ENCODE data around the gene BHLHA15.

BHLHA15 gene

GRCh38 chr7:98210513-98211220, 572 bp upstream of the BHLHA15 start:
- peaks cover 4 to 15% (median 10%) of the 10 kb centered on the region in 4 experiments for H3K36me3 ChIP-seq (ENCODE audit: control insufficient read depth in 4 of 4, insufficient read depth in 4 of 4, low read length in 3 of 4)
- H3K27me3 ChIP-seq (replicated peaks in 2 of 5; ENCODE audit: control insufficient read depth in 4 of 5, insufficient read depth in 5 of 5, low read length in 4 of 5) = peaks cover 0 to 16% (median 2%) of the 10 kb centered on the region in 5 experiments
- H3K4me3 ChIP-seq (ENCODE audit: control insufficient read depth in 1 of 7, extremely low read depth in 1 of 7, insufficient read depth in 4 of 7, low read depth in 2 of 7, low read length in 6 of 7) = peak overlapping the region in 1 of 7 experiments; percentile 33
- ChIA-PET POLR2A (no interaction called here), CTCF (no interaction called here)
- peaks cover 0 to 5% (median 2%) of the 10 kb centered on the region in 4 experiments for H3K4me1 ChIP-seq (ENCODE audit: control extremely low read depth in 1 of 4, control insufficient read depth in 4 of 4, insufficient read depth in 4 of 4, low read length in 3 of 4)
- no peaks in the 10 kb centered on the region for H3K9me3 ChIP-seq (ENCODE audit: control extremely low read depth in 1 of 5, control insufficient read depth in 4 of 5, insufficient read depth in 2 of 5, low read depth in 1 of 5, low read length in 4 of 5)
- WGBS (ENCODE audit: insufficient coverage) = 10% methylated on average over 11 of the region's 49 CpGs
- H3K27ac ChIP-seq (ENCODE audit: insufficient read depth in 1 of 2, low read depth in 1 of 2, low read length in 2 of 2, poor library complexity in 1 of 2, severe bottlenecking in 2 of 2) = no peak overlapping the region
- no peak for DNase-seq

DNA sequence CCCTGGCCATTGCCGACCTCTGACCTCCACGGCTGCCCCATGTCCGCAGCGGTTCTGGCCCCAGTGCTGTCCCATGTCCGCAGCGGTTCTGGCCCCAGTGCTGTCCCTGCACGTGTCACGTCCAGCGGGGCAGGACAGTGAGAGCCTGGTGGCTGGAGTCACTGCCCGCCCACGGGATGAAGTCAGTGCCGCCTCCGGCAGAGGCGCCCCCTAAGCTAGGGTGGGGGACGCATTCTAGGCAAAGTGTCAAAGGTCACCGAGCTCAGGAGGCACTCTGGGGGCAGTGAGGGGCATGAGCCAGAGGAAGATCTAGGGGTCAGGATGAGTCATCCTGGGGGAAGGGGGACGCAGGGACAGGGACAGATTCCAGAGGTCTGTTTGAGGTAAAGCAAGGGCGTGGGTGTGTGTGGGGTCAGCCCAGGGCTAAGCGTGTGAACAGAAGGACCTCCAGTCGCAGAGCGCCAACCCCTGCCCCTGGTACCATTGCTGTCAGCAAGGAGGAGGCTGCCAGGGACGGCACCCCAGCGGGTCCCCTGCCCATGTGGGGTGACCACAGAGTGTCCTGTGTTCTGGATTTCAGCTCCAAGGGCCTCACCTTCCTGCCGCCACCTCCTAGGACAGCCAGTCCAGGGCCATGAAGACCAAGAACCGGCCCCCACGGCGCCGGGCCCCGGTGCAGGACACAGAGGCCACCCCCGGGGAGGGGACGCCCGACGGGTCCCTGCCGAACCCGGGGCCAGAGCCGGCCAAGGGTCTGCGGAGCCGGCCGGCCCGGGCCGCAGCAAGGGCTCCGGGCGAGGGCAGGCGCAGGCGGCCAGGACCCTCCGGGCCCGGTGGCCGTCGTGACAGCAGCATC, 665 bp downstream of the BHLHA15 start:
- peak overlapping the region in 2 of 7 experiments; percentile 33 to 36 for H3K4me3 ChIP-seq (ENCODE audit: control insufficient read depth in 1 of 7, extremely low read depth in 1 of 7, insufficient read depth in 4 of 7, low read depth in 2 of 7, low read length in 6 of 7)
- no peak overlapping the region for H3K27ac ChIP-seq (ENCODE audit: insufficient read depth in 1 of 2, low read depth in 1 of 2, low read length in 2 of 2, poor library complexity in 1 of 2, severe bottlenecking in 2 of 2)
- ChIA-PET POLR2A (no interaction called here), CTCF (interaction anchor here (1.2 kb wide), 1 partner anchor 9 kb away, joined by 5 read pairs; no protein-coding TSS in a partner anchor)
- WGBS (ENCODE audit: insufficient coverage) = 90% methylated on average over 47 of the region's 49 CpGs
- H3K9me3 ChIP-seq (ENCODE audit: control extremely low read depth in 1 of 5, control insufficient read depth in 4 of 5, insufficient read depth in 2 of 5, low read depth in 1 of 5, low read length in 4 of 5) = no peaks in the 10 kb centered on the region
- peaks cover 0 to 5% (median 2%) of the 10 kb centered on the region in 4 experiments for H3K4me1 ChIP-seq (ENCODE audit: control extremely low read depth in 1 of 4, control insufficient read depth in 4 of 4, insufficient read depth in 4 of 4, low read length in 3 of 4)
- peak in 2 of 3 donors; percentile 3 to 23 for DNase-seq
- peaks cover 0 to 11% (median 3%) of the 10 kb centered on the region in 4 experiments for H3K36me3 ChIP-seq (ENCODE audit: control insufficient read depth in 4 of 4, insufficient read depth in 4 of 4, low read length in 3 of 4)
- peaks cover 0 to 16% (median 2%) of the 10 kb centered on the region in 5 experiments for H3K27me3 ChIP-seq (replicated peaks in 2 of 5; ENCODE audit: control insufficient read depth in 4 of 5, insufficient read depth in 5 of 5, low read length in 4 of 5)

DNA sequence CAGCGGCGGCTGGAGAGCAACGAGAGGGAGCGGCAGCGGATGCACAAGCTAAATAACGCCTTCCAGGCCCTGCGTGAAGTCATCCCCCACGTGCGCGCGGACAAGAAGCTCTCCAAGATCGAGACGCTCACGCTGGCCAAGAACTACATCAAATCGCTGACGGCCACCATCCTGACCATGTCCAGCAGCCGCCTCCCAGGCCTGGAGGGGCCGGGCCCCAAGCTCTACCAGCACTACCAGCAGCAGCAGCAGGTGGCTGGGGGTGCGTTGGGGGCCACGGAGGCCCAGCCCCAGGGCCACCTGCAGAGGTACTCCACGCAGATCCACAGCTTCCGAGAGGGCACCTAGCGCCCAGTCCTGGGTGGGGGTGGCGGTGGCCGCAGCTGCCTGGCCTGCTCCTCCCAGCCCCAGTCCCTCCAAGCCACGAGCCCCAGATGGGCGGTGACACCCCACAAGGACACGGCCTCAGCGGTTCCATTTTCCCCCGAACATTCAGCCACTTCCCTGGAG, 1.3 kb downstream of the BHLHA15 start:
- DNase-seq = no peak
- Histone ChIP-seq H3K27ac (ENCODE audit: insufficient read depth in 1 of 2, low read depth in 1 of 2, low read length in 2 of 2, poor library complexity in 1 of 2, severe bottlenecking in 2 of 2) (no peak overlapping the region), H3K4me3 (ENCODE audit: control insufficient read depth in 1 of 7, extremely low read depth in 1 of 7, insufficient read depth in 4 of 7, low read depth in 2 of 7, low read length in 6 of 7) (no peak overlapping the region), H3K27me3 (replicated peaks in 2 of 5; ENCODE audit: control insufficient read depth in 4 of 5, insufficient read depth in 5 of 5, low read length in 4 of 5) (peaks cover 0 to 16% (median 2%) of the 10 kb centered on the region in 5 experiments), H3K36me3 (ENCODE audit: control insufficient read depth in 4 of 4, insufficient read depth in 4 of 4, low read length in 3 of 4) (peaks cover 0 to 13% (median 1%) of the 10 kb centered on the region in 4 experiments), H3K9me3 (ENCODE audit: control extremely low read depth in 1 of 5, control insufficient read depth in 4 of 5, insufficient read depth in 2 of 5, low read depth in 1 of 5, low read length in 4 of 5) (no peaks in the 10 kb centered on the region), H3K4me1 (ENCODE audit: control extremely low read depth in 1 of 4, control insufficient read depth in 4 of 4, insufficient read depth in 4 of 4, low read length in 3 of 4) (peaks cover 0 to 9% (median 5%) of the 10 kb centered on the region in 4 experiments)
- POLR2A ChIA-PET = no interaction called here
- CTCF ChIA-PET = no interaction called here
- 94% methylated on average over 30 of the region's 30 CpGs for WGBS (ENCODE audit: insufficient coverage)

DNA sequence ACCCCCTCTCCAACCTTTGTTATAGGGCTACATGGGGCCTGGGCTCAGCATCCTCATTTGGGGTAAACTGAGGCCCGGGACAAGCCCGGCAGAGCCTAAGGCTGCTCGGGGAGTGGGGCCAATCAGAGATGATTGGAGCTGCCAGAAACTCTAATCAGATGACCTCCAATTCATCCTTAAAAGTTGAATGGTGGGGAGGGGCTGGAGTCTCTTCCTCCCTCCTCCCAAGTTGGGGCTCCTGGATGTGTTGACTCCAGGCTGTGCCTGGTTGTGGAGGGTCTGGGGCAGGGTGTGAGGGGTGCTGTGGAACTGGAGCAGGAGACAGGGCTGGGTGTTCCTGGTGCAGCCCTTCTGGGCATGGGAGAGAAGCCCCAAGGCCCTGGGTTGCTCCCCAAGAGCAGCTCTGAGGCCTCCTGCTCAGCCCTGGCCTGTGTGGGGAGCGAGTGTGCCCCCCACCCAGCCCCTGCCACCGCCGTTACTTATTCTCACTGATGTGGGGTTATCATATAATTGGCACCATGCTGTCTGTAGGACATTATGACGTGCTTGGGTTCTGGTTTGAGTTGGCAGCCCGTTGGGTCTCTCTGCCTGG, 2.2 kb downstream of the BHLHA15 start:
- Histone ChIP-seq H3K4me3 (ENCODE audit: control insufficient read depth in 1 of 7, extremely low read depth in 1 of 7, insufficient read depth in 4 of 7, low read depth in 2 of 7, low read length in 6 of 7) (no peak overlapping the region), H3K4me1 (ENCODE audit: control extremely low read depth in 1 of 4, control insufficient read depth in 4 of 4, insufficient read depth in 4 of 4, low read length in 3 of 4) (peaks cover 0 to 17% (median 12%) of the 10 kb centered on the region in 4 experiments), H3K9me3 (ENCODE audit: control extremely low read depth in 1 of 5, control insufficient read depth in 4 of 5, insufficient read depth in 2 of 5, low read depth in 1 of 5, low read length in 4 of 5) (no peaks in the 10 kb centered on the region), H3K36me3 (ENCODE audit: control insufficient read depth in 4 of 4, insufficient read depth in 4 of 4, low read length in 3 of 4) (peaks cover 0 to 13% (median 1%) of the 10 kb centered on the region in 4 experiments), H3K27me3 (replicated peaks in 2 of 5; ENCODE audit: control insufficient read depth in 4 of 5, insufficient read depth in 5 of 5, low read length in 4 of 5) (peaks cover 0 to 16% (median 2%) of the 10 kb centered on the region in 5 experiments), H3K27ac (ENCODE audit: insufficient read depth in 1 of 2, low read depth in 1 of 2, low read length in 2 of 2, poor library complexity in 1 of 2, severe bottlenecking in 2 of 2) (no peak overlapping the region)
- DNase-seq = no peak
- POLR2A ChIA-PET = interaction anchor here (0.6 kb wide), 1 partner anchor 860 kb away, joined by 3 read pairs; no protein-coding TSS in a partner anchor
- CTCF ChIA-PET = interaction anchor here (1.1 kb wide), 1 partner anchor 45 kb away, joined by 3 read pairs; no protein-coding TSS in a partner anchor
- 97% methylated on average over 5 of the region's 8 CpGs for WGBS (ENCODE audit: insufficient coverage)

GRCh38 chr7:98213888-98214810, 2.9 kb downstream of the BHLHA15 start:
- ChIA-PET POLR2A (interaction anchor here (0.6 kb wide), 1 partner anchor 859 kb away, joined by 3 read pairs; no protein-coding TSS in a partner anchor), CTCF (interaction anchor here (1.1 kb wide), 1 partner anchor 46 kb away, joined by 3 read pairs; no protein-coding TSS in a partner anchor)
- no peak for DNase-seq
- Histone ChIP-seq H3K27ac (ENCODE audit: insufficient read depth in 1 of 2, low read depth in 1 of 2, low read length in 2 of 2, poor library complexity in 1 of 2, severe bottlenecking in 2 of 2) (no peak overlapping the region), H3K9me3 (ENCODE audit: control extremely low read depth in 1 of 5, control insufficient read depth in 4 of 5, insufficient read depth in 2 of 5, low read depth in 1 of 5, low read length in 4 of 5) (no peaks in the 10 kb centered on the region), H3K4me3 (ENCODE audit: control insufficient read depth in 1 of 7, extremely low read depth in 1 of 7, insufficient read depth in 4 of 7, low read depth in 2 of 7, low read length in 6 of 7) (no peak overlapping the region), H3K4me1 (ENCODE audit: control extremely low read depth in 1 of 4, control insufficient read depth in 4 of 4, insufficient read depth in 4 of 4, low read length in 3 of 4) (peaks cover 0 to 20% (median 14%) of the 10 kb centered on the region in 4 experiments), H3K27me3 (replicated peaks in 2 of 5; ENCODE audit: control insufficient read depth in 4 of 5, insufficient read depth in 5 of 5, low read length in 4 of 5) (peaks cover 0 to 16% (median 2%) of the 10 kb centered on the region in 5 experiments), H3K36me3 (ENCODE audit: control insufficient read depth in 4 of 4, insufficient read depth in 4 of 4, low read length in 3 of 4) (peaks cover 0 to 12% (median 0%) of the 10 kb centered on the region in 4 experiments)
- WGBS (ENCODE audit: insufficient coverage) = 97% methylated on average over 24 of the region's 25 CpGs

DNA sequence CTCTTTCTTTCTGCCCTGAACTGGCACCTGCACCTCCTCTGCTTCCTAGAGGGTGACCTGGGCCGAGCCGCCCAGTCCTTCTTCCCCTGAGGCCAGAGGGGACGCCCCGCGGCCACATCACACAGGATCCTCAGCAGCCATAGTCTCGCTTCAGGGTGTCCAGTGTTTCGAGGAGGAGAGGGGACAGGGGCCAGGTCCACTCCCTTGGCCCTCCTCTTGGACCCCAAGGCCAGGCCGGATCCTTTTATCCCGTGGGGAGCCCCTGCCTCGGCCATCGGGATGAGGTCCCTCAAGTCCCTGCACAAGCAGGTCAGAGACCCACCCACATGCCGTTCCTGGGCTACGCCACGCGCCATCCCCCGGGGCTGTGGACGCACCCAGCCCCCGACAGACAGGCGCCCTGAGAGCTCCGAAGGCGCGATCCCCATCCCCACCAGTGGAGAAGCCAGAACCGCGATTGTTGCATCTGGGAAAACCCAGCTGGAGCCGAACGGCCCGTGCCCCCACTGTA, 3.6 kb downstream of the BHLHA15 start:
- H3K27me3 ChIP-seq (replicated peaks in 2 of 5; ENCODE audit: control insufficient read depth in 4 of 5, insufficient read depth in 5 of 5, low read length in 4 of 5) = peaks cover 0 to 16% (median 2%) of the 10 kb centered on the region in 5 experiments
- POLR2A ChIA-PET = no interaction called here
- no peaks in the 10 kb centered on the region for H3K9me3 ChIP-seq (ENCODE audit: control extremely low read depth in 1 of 5, control insufficient read depth in 4 of 5, insufficient read depth in 2 of 5, low read depth in 1 of 5, low read length in 4 of 5)
- peaks cover 0 to 11% (median 0%) of the 10 kb centered on the region in 4 experiments for H3K36me3 ChIP-seq (ENCODE audit: control insufficient read depth in 4 of 4, insufficient read depth in 4 of 4, low read length in 3 of 4)
- CTCF ChIA-PET = no interaction called here
- 97% methylated on average over 26 of the region's 27 CpGs for WGBS (ENCODE audit: insufficient coverage)
- H3K27ac ChIP-seq (ENCODE audit: insufficient read depth in 1 of 2, low read depth in 1 of 2, low read length in 2 of 2, poor library complexity in 1 of 2, severe bottlenecking in 2 of 2) = no peak overlapping the region
- no peak overlapping the region for H3K4me3 ChIP-seq (ENCODE audit: control insufficient read depth in 1 of 7, extremely low read depth in 1 of 7, insufficient read depth in 4 of 7, low read depth in 2 of 7, low read length in 6 of 7)
- peaks cover 0 to 20% (median 14%) of the 10 kb centered on the region in 4 experiments for H3K4me1 ChIP-seq (ENCODE audit: control extremely low read depth in 1 of 4, control insufficient read depth in 4 of 4, insufficient read depth in 4 of 4, low read length in 3 of 4)
- DNase-seq = no peak

All from common myeloid progenitor, CD34-positive (primary cell).